HCT116 (cell line): Measurements from ENCODE around the gene AK4. TPM values are rescaled to one million over a fixed set of nuclear protein-coding genes. Genes with fewer than 3 reads are reported as not detected.

Experiments
- ATAC-seq: fragments of 200-7000 bp; cut with Tn5 transposase; 2 replicates; pipeline ENCODE4 v1.9.1; 2020; ENCODE audit warnings: mild to moderate bottlenecking, moderate library complexity
- BruUV-seq: library from RNA; stranded (reverse); fragments of 400-500 nt; replicated peaks from 2 replicates; lab custom pipeline; 2021; lab: Mats Ljungman, UMichigan
- CTCF ChIA-PET: fragments of 300-600 bp; sonication (Branson Sonifier 250); formaldehyde crosslinking; loops from one replicate; lab custom pipeline; 2021; ENCODE audit warnings: antibody characterized with exemption; lab: Charles Lee
- POLR2A ChIA-PET: fragments of 300-600, 350-600 bp; sonication (Branson Sonifier 250); formaldehyde crosslinking; loops from one replicate; lab custom pipeline; 2021; ENCODE audit warnings: antibody characterized with exemption; lab: Charles Lee
- RAD21 ChIA-PET, 2 experiments: fragments of 300-600 bp; sonication (Branson Sonifier 250); formaldehyde crosslinking; loops; one replicate each; lab custom pipeline; 2023; ENCODE audit warnings: low total read pairs in 2 of 2; ENCODE audit not compliant: uncharacterized antibody in 2 of 2, unreplicated experiment in 2 of 2, low non-redundant PET in 1 of 2; lab: Charles Lee
- DNase-seq: peaks from one replicate; pipeline ENCODE4 v3.0.0-alpha.2; 2010; ENCODE audit warnings: low read depth, low spot score
- H2AFZ ChIP-seq: fragments of 200-600 bp; shearing (Covaris generic), sonication (generic); 2 replicates; pipeline ENCODE4 v1.6.1; 2017; ENCODE audit warnings: low read depth, mixed run types, mixed read lengths, antibody characterized with exemption, low read length; ENCODE audit not compliant: poor library complexity, severe bottlenecking
- H3K27ac ChIP-seq: 2 replicates; pipeline ENCODE4 v1.5.1; 2012; ENCODE audit warnings: low read depth, low read length
- H3K27me3 ChIP-seq: fragments of 200-600 bp; sonication (generic); 2 replicates; pipeline ENCODE4 v1.6.1; 2016; ENCODE audit warnings: mixed run types, low read length, mixed read lengths; ENCODE audit not compliant: insufficient read depth
- H3K36me3 ChIP-seq, 2 experiments: fragments of 200-500 bp in 1 of 2; fragments of 200-600 bp in 1 of 2; sonication (Bioruptor generic) in 1 of 2; sonication (generic) in 1 of 2; 2 replicates each; pipeline versions ENCODE4 v1.5.1 to v1.6.1; 2014 to 2016; ENCODE audit warnings: low read length in 2 of 2, inconsistent platforms in 1 of 2, mixed read lengths in 1 of 2, mixed run types in 1 of 2; ENCODE audit not compliant: insufficient read depth in 2 of 2, control insufficient read depth in 1 of 2
- H3K4me1 ChIP-seq, 2 experiments: fragments of 200-600 bp in 1 of 2; sonication (generic) in 1 of 2; 2 replicates each; pipeline versions ENCODE4 v1.5.1 to v1.6.1; 2012 to 2017; ENCODE audit warnings: low read length in 2 of 2, inconsistent platforms in 1 of 2, mild to moderate bottlenecking in 1 of 2, mixed read lengths in 1 of 2, mixed run types in 1 of 2, moderate library complexity in 1 of 2; ENCODE audit not compliant: insufficient read depth in 2 of 2, control insufficient read depth in 1 of 2
- H3K4me2 ChIP-seq: fragments of 200-600 bp; sonication (generic); 2 replicates; pipeline ENCODE4 v1.6.1; 2017; ENCODE audit warnings: mixed run types, low read length, mixed read lengths
- H3K4me3 ChIP-seq, 2 experiments: fragments of 200-600 bp in 1 of 2; sonication (generic) in 1 of 2; replicated peaks in 1 of 2; 2 replicates each; pipeline ENCODE4 v1.5.1; 2011 to 2016; ENCODE audit warnings: low read length in 2 of 2, control low read depth in 1 of 2, low read depth in 1 of 2, mild to moderate bottlenecking in 1 of 2, mixed read lengths in 1 of 2, mixed run types in 1 of 2
- H3K79me2 ChIP-seq: fragments of 200-600 bp; sonication (generic); 2 replicates; pipeline ENCODE4 v1.6.1; 2017; ENCODE audit warnings: mild to moderate bottlenecking, mixed run types, low read length, moderate library complexity, mixed read lengths; ENCODE audit not compliant: insufficient read depth
- H3K9ac ChIP-seq: fragments of 200-600 bp; sonication (generic); 2 replicates; pipeline ENCODE4 v1.6.1; 2016; ENCODE audit warnings: low read length, mixed read lengths
- H3K9me2 ChIP-seq: fragments of 200-600 bp; sonication (generic), shearing (Covaris generic); 2 replicates; pipeline ENCODE4 v1.6.1; 2017; ENCODE audit warnings: mixed run types, mild to moderate bottlenecking, moderate library complexity; ENCODE audit not compliant: insufficient read depth
- H3K9me3 ChIP-seq, 2 experiments: fragments of 200-500 bp in 1 of 2; fragments of 200-600 bp in 1 of 2; sonication (Bioruptor generic) in 1 of 2; sonication (generic) in 1 of 2; 2 replicates each; pipeline ENCODE4 v1.6.1; 2014 to 2017; ENCODE audit warnings: low read length in 2 of 2, mixed read lengths in 2 of 2, inconsistent platforms in 1 of 2, low read depth in 1 of 2, mild to moderate bottlenecking in 1 of 2, mixed run types in 1 of 2, moderate library complexity in 1 of 2; ENCODE audit not compliant: control insufficient read depth in 1 of 2, insufficient read depth in 1 of 2
- H4K20me1 ChIP-seq: fragments of 200-600 bp; sonication (generic), shearing (Covaris generic); 2 replicates; pipeline ENCODE4 v1.6.1; 2017; ENCODE audit warnings: mixed run types, mild to moderate bottlenecking, moderate library complexity; ENCODE audit not compliant: insufficient read depth
- ATF3 ChIP-seq: IDR thresholded peaks from 2 replicates; pipeline ENCODE4 v1.6.1; 2012
- CEBPB ChIP-seq: IDR thresholded peaks from 2 replicates; pipeline ENCODE4 v1.6.1; 2012; ENCODE audit warnings: low read depth
- CTCF ChIP-seq, 3 experiments: fragments of 200-600 bp in 1 of 3; sonication (generic) in 1 of 3; IDR thresholded peaks in 2 of 3; conservative IDR thresholded peaks in 1 of 3; 2 replicates each; pipeline ENCODE4 v1.5.1; 2012 to 2017; ENCODE audit warnings: low read depth in 2 of 3, low read length in 2 of 3, antibody characterized with exemption in 1 of 3, borderline replicate concordance in 1 of 3, control low read depth in 1 of 3, mild to moderate bottlenecking in 1 of 3, mixed read lengths in 1 of 3, mixed run types in 1 of 3, moderate library complexity in 1 of 3; ENCODE audit not compliant: insufficient read depth in 1 of 3
- EGR1 ChIP-seq: IDR thresholded peaks from 2 replicates; pipeline ENCODE4 v1.6.1; 2012; ENCODE audit warnings: low read depth
- ELF1 ChIP-seq: IDR thresholded peaks from 2 replicates; pipeline ENCODE4 v1.6.1; 2012; ENCODE audit warnings: low read depth, borderline replicate concordance
- EZH2phosphoT487 ChIP-seq: fragments of 200-600 bp; IDR thresholded peaks from 2 replicates; pipeline ENCODE4 v1.6.1; 2018; ENCODE audit warnings: antibody characterized with exemption, borderline replicate concordance
- FOSL1 ChIP-seq: IDR thresholded peaks from 2 replicates; pipeline ENCODE4 v1.6.1; 2012; ENCODE audit warnings: low read depth
- MAX ChIP-seq: IDR thresholded peaks from 2 replicates; pipeline ENCODE4 v1.6.1; 2012
- POLR2A ChIP-seq: IDR thresholded peaks from 2 replicates; pipeline ENCODE4 v1.7.0; 2011; ENCODE audit warnings: borderline replicate concordance; ENCODE audit not compliant: insufficient read depth, insufficient read length; ENCODE audit errors: extremely low read depth
- RAD21 ChIP-seq: IDR thresholded peaks from 2 replicates; pipeline ENCODE4 v1.6.1; 2012; ENCODE audit warnings: low read depth, mild to moderate bottlenecking
- SIN3A ChIP-seq: IDR thresholded peaks from 2 replicates; pipeline ENCODE4 v1.6.1; 2012; ENCODE audit warnings: low read depth
- SRF ChIP-seq: IDR thresholded peaks from 2 replicates; pipeline ENCODE4 v1.6.1; 2012; ENCODE audit warnings: low read depth
- YY1 ChIP-seq: IDR thresholded peaks from 2 replicates; pipeline ENCODE4 v1.6.1; 2011; ENCODE audit warnings: low read length, low read depth, moderate library complexity, mild to moderate bottlenecking; ENCODE audit not compliant: insufficient replicate concordance; ENCODE audit errors: extremely low read depth
- ZBTB33 ChIP-seq: IDR thresholded peaks from 2 replicates; pipeline ENCODE4 v1.6.1; 2011; ENCODE audit warnings: mild to moderate bottlenecking, low read length, moderate library complexity; ENCODE audit not compliant: insufficient replicate concordance; ENCODE audit errors: extremely low read depth
- ZFX ChIP-seq: fragments of 450-650 bp; IDR thresholded peaks from 2 replicates; pipeline ENCODE4 v1.6.1; 2017
- intact Hi-C: fragments of 100-400 bp; cut with micrococcal nuclease; formaldehyde crosslinking; loops from 2 replicates; pipeline ENCODE4 v1.10.0; 2022
- total RNA-seq: library from RNA; stranded (reverse); gene quantifications from one replicate; pipeline ENCODE4 v1.2.1, GENCODE V29; 2021; ENCODE audit not compliant: unreplicated experiment

Gene AK4
- total RNA-seq, 1 experiment from 2014 or later = 51.5 TPM

GRCh38 chr1:65222340-65222940, 74.4 kb downstream of the AK4 start:
- no peak overlapping the region for H3K4me3 ChIP-seq
- H3K27me3 ChIP-seq = no peaks in the 10 kb centered on the region
- H3K9ac ChIP-seq = no peak overlapping the region
- H3K4me2 ChIP-seq = no peak overlapping the region
- BruUV-seq = no TSS peak
- no peaks in the 10 kb centered on the region for H3K4me1 ChIP-seq
- TF ChIP-seq YY1 (no peak), MAX (no peak), POLR2A (no peak), FOSL1 (no peak)
- 0 out of 2 replicates have a peak, but pooled peaks cover 2% of the 10 kb centered on the region for H3K79me2 ChIP-seq
- H3K36me3 ChIP-seq = peaks cover 5 to 18% of the 10 kb centered on the region in 2 experiments; a peak in 2 of 4 replicates
- ChIA-PET POLR2A (no interaction called here), CTCF (no interaction called here), RAD21 (no interaction called here)
- no peaks in the 10 kb centered on the region for H4K20me1 ChIP-seq
- intact Hi-C loops = no loop called here
- no peaks in the 10 kb centered on the region for H3K9me3 ChIP-seq
- DNase-seq (no peak), ATAC-seq (no peak)
- H3K9me2 ChIP-seq = no peaks in the 10 kb centered on the region
- no peak overlapping the region for H3K27ac ChIP-seq
- H2AFZ ChIP-seq = no peak overlapping the region

GRCh38 chr1:65224681-65225091, 76.7 kb downstream of the AK4 start:
- H3K4me1 ChIP-seq = no peaks in the 10 kb centered on the region
- H3K27me3 ChIP-seq = no peaks in the 10 kb centered on the region
- no peak overlapping the region for H3K4me2 ChIP-seq
- no peak overlapping the region for H3K4me3 ChIP-seq
- H4K20me1 ChIP-seq = no peaks in the 10 kb centered on the region
- BruUV-seq = no TSS peak
- RAD21 ChIA-PET = no interaction called here
- ATAC-seq = no peak
- H3K27ac ChIP-seq = no peak overlapping the region
- peaks cover 5 to 8% of the 10 kb centered on the region in 2 experiments; a peak in 2 of 4 replicates for H3K36me3 ChIP-seq
- POLR2A ChIA-PET = no interaction called here
- H2AFZ ChIP-seq = no peak overlapping the region
- DNase-seq = no peak
- H3K9me2 ChIP-seq = no peaks in the 10 kb centered on the region
- CTCF ChIA-PET = no interaction called here
- no peaks in the 10 kb centered on the region for H3K79me2 ChIP-seq
- H3K9me3 ChIP-seq = no peaks in the 10 kb centered on the region
- H3K9ac ChIP-seq = no peak overlapping the region
- intact Hi-C loops = no loop called here
- TF ChIP-seq CEBPB = no peak
- no peak for TF ChIP-seq EGR1
- TF ChIP-seq ZBTB33 = no peak
- no peak for TF ChIP-seq EZH2phosphoT487
- TF ChIP-seq ATF3 = no peak
- no peak for TF ChIP-seq SIN3A
- TF ChIP-seq ZFX = no peak
- no peak for TF ChIP-seq POLR2A
- TF ChIP-seq MAX = no peak
- no peak for TF ChIP-seq ELF1
- no peak for TF ChIP-seq SRF
- TF ChIP-seq RAD21 = no peak
- no peak for TF ChIP-seq FOSL1
- no peak for TF ChIP-seq CTCF (IDR thresholded peaks at IDR 0.05 in 2 of 3, conservative IDR thresholded peaks at IDR 0.05 in 1 of 3; ENCODE audit: borderline replicate concordance in 1 of 3, insufficient read depth in 1 of 3, low read depth in 2 of 3, low read length in 2 of 3)
